H1 (cell line): Measurements from ENCODE around the gene MEGF11. TPM values are rescaled to one million over a fixed set of nuclear protein-coding genes. Genes with fewer than 3 reads are reported as not detected.

Experiments used
- CTCF ChIA-PET: fragments of 300-600 bp; sonication (Branson Sonifier 250); formaldehyde crosslinking; loops from one replicate; lab custom pipeline; 2021; ENCODE audit not compliant: partially characterized antibody; lab: Charles Lee
- POLR2A ChIA-PET: fragments of 300-600 bp; sonication (Branson Sonifier 250); formaldehyde crosslinking; loops from one replicate; lab custom pipeline; 2021; ENCODE audit warnings: inconsistent platforms; ENCODE audit not compliant: partially characterized antibody; lab: Charles Lee
- DNase-seq, 2 experiments: peaks; one replicate each; pipeline versions ENCODE4 v3.0.0 to v3.0.0-alpha.2; 2010 to 2022; ENCODE audit warnings: low spot score in 2 of 2, low read depth in 1 of 2, mixed read lengths in 1 of 2
- FAIRE-seq: peaks from 2 replicates; lab custom pipeline; 2011; peaks lifted over from hg19 to GRCh38; lab: Jason Lieb, UNC
- H2AFZ ChIP-seq: 2 replicates; pipeline ENCODE4 v1.8.1; 2012; ENCODE audit warnings: low read length, inconsistent platforms
- H2AK5ac ChIP-seq: 2 replicates; pipeline ENCODE4 v1.6.1; 2013; ENCODE audit warnings: low read depth, low read length
- H2BK120ac ChIP-seq: replicated peaks from 2 replicates; pipeline ENCODE3; 2013; ENCODE audit warnings: low read depth, low read length, inconsistent platforms
- H2BK12ac ChIP-seq: 2 replicates; pipeline ENCODE4 v1.6.1; 2013; ENCODE audit warnings: low read depth, low read length
- H2BK15ac ChIP-seq: 2 replicates; pipeline ENCODE4 v1.6.1; 2013; ENCODE audit warnings: low read length
- H2BK20ac ChIP-seq: 2 replicates; pipeline ENCODE4 v1.6.1; 2013; ENCODE audit warnings: low read length
- H2BK5ac ChIP-seq: 2 replicates; pipeline ENCODE4 v1.6.1; 2013; ENCODE audit warnings: low read depth, low read length
- H3K14ac ChIP-seq: 2 replicates; pipeline ENCODE4 v1.6.1; 2013; ENCODE audit warnings: inconsistent platforms; ENCODE audit not compliant: insufficient read length
- H3K18ac ChIP-seq: 2 replicates; pipeline ENCODE4 v1.6.1; 2013; ENCODE audit warnings: low read length; ENCODE audit errors: extremely low read depth
- H3K23ac ChIP-seq: 2 replicates; pipeline ENCODE4 v1.6.1; 2013; ENCODE audit warnings: inconsistent platforms; ENCODE audit not compliant: insufficient read length
- H3K23me2 ChIP-seq: 2 replicates; pipeline ENCODE4 v1.6.1; 2013; ENCODE audit warnings: low read depth, low read length
- H3K27ac ChIP-seq: 2 replicates; pipeline ENCODE4 v1.6.1; 2011; ENCODE audit warnings: low read depth, low read length, inconsistent platforms
- H3K27me3 ChIP-seq, 4 experiments: replicated peaks in 1 of 4; 1 replicate in 1 of 4; 2 replicates in 3 of 4; pipeline versions ENCODE4 v1.6.1 to v1.8.1; 2011 to 2013; ENCODE audit warnings: low read length in 3 of 4, mild to moderate bottlenecking in 3 of 4, inconsistent platforms in 2 of 4, mixed read lengths in 2 of 4, moderate library complexity in 1 of 4; ENCODE audit not compliant: control insufficient read depth in 3 of 4, insufficient read depth in 3 of 4; ENCODE audit errors: extremely low read depth in 1 of 4
- H3K36me3 ChIP-seq, 4 experiments: 2 replicates each; pipeline versions ENCODE4 v1.6.1 to v1.8.1; 2011 to 2013; ENCODE audit warnings: mild to moderate bottlenecking in 4 of 4, low read length in 3 of 4, moderate library complexity in 2 of 4, control low read depth in 1 of 4, inconsistent platforms in 1 of 4; ENCODE audit not compliant: insufficient read depth in 4 of 4, control insufficient read depth in 2 of 4
- H3K4ac ChIP-seq: replicated peaks from 2 replicates; pipeline ENCODE3; 2013; ENCODE audit warnings: low read length, low read depth, mixed read lengths, inconsistent platforms; ENCODE audit not compliant: insufficient read length
- H3K4me1 ChIP-seq, 4 experiments: replicated peaks in 1 of 4; 1 replicate in 1 of 4; 2 replicates in 3 of 4; pipeline versions ENCODE4 v1.6.1 to v1.8.1; 2011 to 2013; ENCODE audit warnings: low read length in 3 of 4, inconsistent platforms in 2 of 4, mixed read lengths in 1 of 4; ENCODE audit not compliant: insufficient read depth in 4 of 4, control insufficient read depth in 3 of 4
- H3K4me2 ChIP-seq, 2 experiments: 2 replicates each; pipeline versions ENCODE4 v1.6.1 to v1.8.1; 2011 to 2013; ENCODE audit warnings: low read depth in 2 of 2, low read length in 2 of 2, control low read depth in 1 of 2, inconsistent platforms in 1 of 2, mild to moderate bottlenecking in 1 of 2; ENCODE audit not compliant: insufficient read depth in 1 of 2
- H3K4me3 ChIP-seq, 4 experiments: fragments of 200-600, 300-600 bp in 1 of 4; sonication (generic), shearing (Covaris generic), sonication (Bioruptor Twin) in 1 of 4; 2 replicates each; pipeline versions ENCODE4 v1.5.1 to v1.8.1; 2011 to 2016; ENCODE audit warnings: low read length in 4 of 4, low read depth in 3 of 4, control low read depth in 2 of 4, inconsistent platforms in 2 of 4, mild to moderate bottlenecking in 2 of 4, mixed read lengths in 1 of 4, moderate library complexity in 1 of 4; ENCODE audit not compliant: insufficient read depth in 2 of 4; ENCODE audit errors: extremely low read depth in 1 of 4
- H3K56ac ChIP-seq: replicated peaks from 2 replicates; pipeline ENCODE3; 2013; ENCODE audit warnings: low read depth, mild to moderate bottlenecking, mixed read lengths, low read length, inconsistent platforms; ENCODE audit not compliant: insufficient read length
- H3K79me1 ChIP-seq: 2 replicates; pipeline ENCODE4 v1.6.1; 2013; ENCODE audit warnings: low read depth, low read length, control low read depth
- H3K79me2 ChIP-seq, 2 experiments: 2 replicates each; pipeline versions ENCODE4 v1.6.1 to v1.8.1; 2012 to 2013; ENCODE audit warnings: low read length in 2 of 2, mild to moderate bottlenecking in 2 of 2, inconsistent platforms in 1 of 2; ENCODE audit not compliant: insufficient read depth in 2 of 2, control insufficient read depth in 1 of 2
- H3K9ac ChIP-seq, 4 experiments: replicated peaks in 1 of 4; 1 replicate in 1 of 4; 2 replicates in 3 of 4; pipeline versions ENCODE4 v1.6.1 to v1.8.1; 2011 to 2013; ENCODE audit warnings: low read depth in 3 of 4, low read length in 3 of 4, control low read depth in 2 of 4, mild to moderate bottlenecking in 2 of 4, moderate library complexity in 2 of 4, inconsistent platforms in 1 of 4; ENCODE audit errors: extremely low read depth in 1 of 4
- H3K9me3 ChIP-seq, 2 experiments: 2 replicates each; pipeline versions ENCODE4 v1.6.1 to v1.8.1; 2012 to 2013; ENCODE audit warnings: mild to moderate bottlenecking in 2 of 2, moderate library complexity in 2 of 2, control low read depth in 1 of 2, inconsistent platforms in 1 of 2, low read depth in 1 of 2, low read length in 1 of 2, mixed read lengths in 1 of 2; ENCODE audit not compliant: insufficient read depth in 2 of 2
- H4K20me1 ChIP-seq, 2 experiments: replicated peaks in 1 of 2; 2 replicates each; pipeline versions ENCODE3 to v1.8.1; 2011 to 2013; ENCODE audit warnings: inconsistent platforms in 2 of 2, low read length in 2 of 2, mild to moderate bottlenecking in 1 of 2; ENCODE audit not compliant: insufficient read depth in 2 of 2, control insufficient read depth in 1 of 2
- H4K5ac ChIP-seq: 2 replicates; pipeline ENCODE4 v1.6.1; 2013; ENCODE audit warnings: low read length, low read depth, mixed read lengths, inconsistent platforms; ENCODE audit not compliant: insufficient read length
- H4K8ac ChIP-seq: 2 replicates; pipeline ENCODE4 v1.8.0; 2013; ENCODE audit warnings: mild to moderate bottlenecking, moderate library complexity, low read length, inconsistent platforms; ENCODE audit not compliant: insufficient read depth; ENCODE audit errors: extremely low read depth
- H4K91ac ChIP-seq: replicated peaks from 2 replicates; pipeline ENCODE3; 2013; ENCODE audit warnings: low read length, mixed read lengths, inconsistent platforms; ENCODE audit not compliant: insufficient read length
- CBX8 ChIP-seq: fragments of 300-800, 300-1000 bp; sonication (generic); IDR thresholded peaks from 2 replicates; pipeline ENCODE4 v1.7.1; 2016; ENCODE audit warnings: low read depth, low read length, borderline replicate concordance
- SRF ChIP-seq: IDR thresholded peaks from 2 replicates; pipeline ENCODE4 v1.6.1; 2011; ENCODE audit warnings: mild to moderate bottlenecking, low read depth, low read length, moderate library complexity
- WGBS, 2 experiments: shearing (Covaris generic) in 1 of 2; methylation state at CpG; one replicate each; pipeline versions ENCODE4 v1.1.6 to v1.1.7; 2013 to 2015; ENCODE audit warnings: low lambda C conversion rate in 2 of 2, mixed read lengths in 2 of 2, inconsistent platforms in 1 of 2, low coverage in 1 of 2, missing lambda C conversion rate in 1 of 2; ENCODE audit not compliant: insufficient replicate concordance in 2 of 2, insufficient coverage in 1 of 2, insufficient read length in 1 of 2; ENCODE audit errors: extremely low coverage in 1 of 2, missing lambda C conversion rate in 1 of 2; 5-methylcytosine and 5-hydroxymethylcytosine counted together
- polyA plus RNA-seq, 7 experiments: library from polyadenylated mRNA; depleted of rRNA in 3 of 7; stranded (reverse) in 5 of 7; unstranded in 2 of 7; fragments of >200 nt in 5 of 7; fragments of 200-250 nt in 2 of 7; gene quantifications; 1 replicate in 5 of 7; 2 replicates in 1 of 7; 4 replicates in 1 of 7; pipeline versions ENCODE4 v1.2.1 to v1.2.3, GENCODE V29; 2011 to 2013; ENCODE audit warnings: missing spikeins in 2 of 7, mixed read lengths in 2 of 7
- total RNA-seq: library from RNA; stranded (reverse); fragmentation: NEBNext Ultra II Directional; extraction: Animal tissue kit (Norgen Biotek cat#: 25700); gene quantifications from 2 replicates; pipeline ENCODE4 v1.2.1, GENCODE V29; 2021

MEGF11 gene
- total and polyA plus RNA-seq, 2 of the 8 experiments (the other 6 are each of a cell fraction or from before 2014, with no cell fraction given) = 4.4 to 4.8 TPM

GRCh38 chr15:66144978-66145725 is 108.4 kb downstream of the MEGF11 start:
- no peak overlapping the region for H2BK20ac ChIP-seq
- H3K27me3 ChIP-seq = no peaks in the 10 kb centered on the region
- DNase-seq (no peak), FAIRE-seq (no peak)
- 85% methylated on average over 8 of the region's 8 CpGs; no CpG with 5 or more reads in 1 of the 2 experiments for WGBS, 2 experiments
- H3K23me2 ChIP-seq = no peaks in the 10 kb centered on the region
- H3K9me3 ChIP-seq = no peaks in the 10 kb centered on the region
- TF ChIP-seq CBX8 (no peak), SRF (no peak)
- no peak overlapping the region for H3K23ac ChIP-seq
- H3K36me3 ChIP-seq = no peaks in the 10 kb centered on the region
- H4K20me1 ChIP-seq = no peaks in the 10 kb centered on the region
- H4K5ac ChIP-seq = no peak overlapping the region
- no peaks in the 10 kb centered on the region for H3K79me1 ChIP-seq
- H3K27ac ChIP-seq = no peak overlapping the region
- H3K4ac ChIP-seq = no peak overlapping the region
- POLR2A ChIA-PET = no interaction called here
- peaks cover 0 to 7% (median 0%) of the 10 kb centered on the region in 4 experiments; a peak in 4 of 7 replicates for H3K4me1 ChIP-seq
- no peaks in the 10 kb centered on the region for H3K79me2 ChIP-seq
- no peak overlapping the region for H3K56ac ChIP-seq
- H2BK12ac ChIP-seq = no peak overlapping the region
- no peak overlapping the region for H3K14ac ChIP-seq
- H2BK120ac ChIP-seq = no peak overlapping the region
- no peak overlapping the region for H2AFZ ChIP-seq
- no peak overlapping the region for H3K9ac ChIP-seq
- no peak overlapping the region for H2AK5ac ChIP-seq
- H2BK5ac ChIP-seq = no peak overlapping the region
- H3K18ac ChIP-seq = no peak overlapping the region
- CTCF ChIA-PET = interaction anchor here (0.8 to 2.2 kb wide), 6 partner anchors 18 to 64 kb away, joined by 3 to 8 read pairs (median 4); no protein-coding TSS in a partner anchor
- no peak overlapping the region for H4K8ac ChIP-seq
- H2BK15ac ChIP-seq = no peak overlapping the region
- H4K91ac ChIP-seq = no peak overlapping the region
- no peak overlapping the region for H3K4me3 ChIP-seq
- no peak overlapping the region for H3K4me2 ChIP-seq
